Neuronal stem cell (in vitro differentiated cells): Measurements from ENCODE around the gene MPZL1.

ENCODE experiments used
- DNase-seq: peaks from one replicate; pipeline ENCODE4 v3.0.0-alpha.2; 2013; ENCODE audit warnings: low spot score
- H2AFZ ChIP-seq: one replicate; pipeline ENCODE4 v1.6.1; 2013; ENCODE audit warnings: mild to moderate bottlenecking, low read length, inconsistent platforms
- H2AK5ac ChIP-seq: 2 replicates; pipeline ENCODE4 v1.6.1; 2013; ENCODE audit warnings: low read depth, mild to moderate bottlenecking, inconsistent platforms, low read length, moderate library complexity, mixed read lengths
- H2BK120ac ChIP-seq: 2 replicates; pipeline ENCODE4 v1.6.1; 2013; ENCODE audit warnings: low read depth, mild to moderate bottlenecking, inconsistent platforms, low read length, moderate library complexity, mixed read lengths
- H2BK12ac ChIP-seq: one replicate; pipeline ENCODE4 v1.6.1; 2013; ENCODE audit warnings: low read length, inconsistent platforms
- H2BK15ac ChIP-seq: 2 replicates; pipeline ENCODE4 v1.6.1; 2013; ENCODE audit warnings: mild to moderate bottlenecking, low read length, inconsistent platforms, mixed read lengths
- H2BK5ac ChIP-seq: one replicate; pipeline ENCODE4 v1.6.1; 2013; ENCODE audit warnings: inconsistent platforms, mild to moderate bottlenecking, low read length, moderate library complexity
- H3K14ac ChIP-seq: one replicate; pipeline ENCODE4 v1.6.1; 2013; ENCODE audit warnings: low read length, inconsistent platforms
- H3K18ac ChIP-seq: 2 replicates; pipeline ENCODE4 v1.6.1; 2013; ENCODE audit warnings: low read length, inconsistent platforms
- H3K23ac ChIP-seq: 2 replicates; pipeline ENCODE4 v1.6.1; 2013; ENCODE audit warnings: low read depth, mild to moderate bottlenecking, mixed read lengths, low read length, inconsistent platforms; ENCODE audit not compliant: poor library complexity
- H3K27ac ChIP-seq: replicated peaks from 3 replicates; pipeline ENCODE4 v1.5.1; 2013; ENCODE audit warnings: low read length, inconsistent platforms
- H3K27me3 ChIP-seq, 3 experiments: 2 replicates each; pipeline ENCODE4 v1.6.1; 2013; ENCODE audit warnings: low read length in 3 of 3, mild to moderate bottlenecking in 2 of 3, inconsistent platforms in 1 of 3, low read depth in 1 of 3, mixed read lengths in 1 of 3, moderate library complexity in 1 of 3; ENCODE audit not compliant: control insufficient read depth in 3 of 3, insufficient read depth in 3 of 3
- H3K36me3 ChIP-seq, 2 donors: replicated peaks in 1 of 2; 2 replicates each; pipeline ENCODE4 v1.6.1; 2013; ENCODE audit warnings: low read length in 2 of 2; ENCODE audit not compliant: control insufficient read depth in 2 of 2, insufficient read depth in 2 of 2
- H3K4ac ChIP-seq: 2 replicates; pipeline ENCODE4 v1.6.1; 2013; ENCODE audit warnings: inconsistent platforms, mild to moderate bottlenecking, low read length, moderate library complexity
- H3K4me1 ChIP-seq, 2 donors: 1 replicate in 1 of 2; 2 replicates in 1 of 2; pipeline ENCODE4 v1.6.1; 2013; ENCODE audit warnings: low read length in 2 of 2, low read depth in 1 of 2; ENCODE audit not compliant: control insufficient read depth in 2 of 2, insufficient read depth in 1 of 2
- H3K4me2 ChIP-seq: one replicate; pipeline ENCODE4 v1.6.1; 2013; ENCODE audit warnings: mild to moderate bottlenecking, low read length, inconsistent platforms; ENCODE audit not compliant: insufficient read depth, poor library complexity, severe bottlenecking
- H3K4me3 ChIP-seq, 2 donors: 2 replicates each; pipeline ENCODE4 v1.5.1; 2013; ENCODE audit warnings: low read length in 2 of 2, mild to moderate bottlenecking in 2 of 2, inconsistent platforms in 1 of 2, moderate library complexity in 1 of 2
- H3K79me1 ChIP-seq: one replicate; pipeline ENCODE4 v1.6.1; 2013; ENCODE audit warnings: low read depth, mild to moderate bottlenecking, inconsistent platforms, low read length, moderate library complexity
- H3K9ac ChIP-seq: one replicate; pipeline ENCODE4 v1.6.1; 2013; ENCODE audit warnings: mild to moderate bottlenecking, low read depth, low read length, inconsistent platforms; ENCODE audit not compliant: poor library complexity
- H3K9me3 ChIP-seq, 2 donors: replicated peaks in 1 of 2; 2 replicates each; pipeline versions ENCODE3 to v1.6.1; 2013; ENCODE audit warnings: low read length in 2 of 2, mild to moderate bottlenecking in 2 of 2, inconsistent platforms in 1 of 2, low read depth in 1 of 2, mixed read lengths in 1 of 2, moderate library complexity in 1 of 2; ENCODE audit not compliant: control insufficient read depth in 2 of 2, insufficient read depth in 1 of 2
- H4K8ac ChIP-seq: one replicate; pipeline ENCODE4 v1.6.1; 2013; ENCODE audit warnings: low read depth, mild to moderate bottlenecking, inconsistent platforms, low read length, moderate library complexity
- H4K91ac ChIP-seq: one replicate; pipeline ENCODE4 v1.6.1; 2013; ENCODE audit warnings: low read length, low read depth, mild to moderate bottlenecking, inconsistent platforms; ENCODE audit not compliant: poor library complexity
- WGBS, 2 donors: extraction: QIAGEN DNeasy Blood & Tissue Kit; methylation state at CpG; one replicate each; pipeline ENCODE4 v1.1.7; 2013; ENCODE audit warnings: missing lambda C conversion rate in 2 of 2, mixed read lengths in 1 of 2; ENCODE audit not compliant: insufficient read length in 2 of 2, insufficient replicate concordance in 1 of 2; ENCODE audit errors: extremely low coverage in 2 of 2; 5-methylcytosine and 5-hydroxymethylcytosine counted together

The MPZL1 gene

GRCh38 chr1:167772436-167772835 lies 50.7 kb downstream of the MPZL1 start:
- Histone ChIP-seq H3K4me2 (no peak overlapping the region), H2BK5ac (no peak overlapping the region), H2AK5ac (no peak overlapping the region), H2BK15ac (no peak overlapping the region), H3K4me3 (no peak overlapping the region), H2BK120ac (no peak overlapping the region), H3K27me3 (no peaks in the 10 kb centered on the region), H2AFZ (no peak overlapping the region), H3K4me1 (no peaks in the 10 kb centered on the region), H3K79me1 (no peaks in the 10 kb centered on the region), H4K91ac (no peak overlapping the region), H3K27ac (no peak overlapping the region), H2BK12ac (no peak overlapping the region), H3K4ac (no peak overlapping the region), H3K14ac (no peak overlapping the region), H3K23ac (no peak overlapping the region), H3K9me3 (peaks cover 2 to 6% of the 10 kb centered on the region in 2 donors), H3K18ac (no peak overlapping the region), H4K8ac (no peak overlapping the region), H3K9ac (no peak overlapping the region), H3K36me3 (peaks cover 29 to 92% of the 10 kb centered on the region in 2 donors)
- no CpG with 5 or more reads among the region's 4 CpGs for WGBS, 2 donors
- no peak for DNase-seq

- H4K8ac ChIP-seq = no peak overlapping the region
- peaks cover 27 to 88% of the 10 kb centered on the region in 2 donors for H3K36me3 ChIP-seq
- WGBS, 2 donors = no CpG with 5 or more reads among the region's 2 CpGs
These were observed 51.7 kb downstream of the MPZL1 start for GRCh38 chr1:167773516-167773915.

GRCh38 chr1:167774710-167775109 lies 52.9 kb downstream of the MPZL1 start:
- Histone ChIP-seq H3K27me3 (no peaks in the 10 kb centered on the region), H3K18ac (no peak overlapping the region), H3K9me3 (peaks cover 2 to 8% of the 10 kb centered on the region in 2 donors), H4K91ac (no peak overlapping the region), H3K4me3 (no peak overlapping the region), H3K36me3 (peaks cover 25 to 86% of the 10 kb centered on the region in 2 donors), H3K27ac (no peak overlapping the region), H2BK120ac (no peak overlapping the region), H3K4ac (no peak overlapping the region), H2AFZ (no peak overlapping the region), H2AK5ac (no peak overlapping the region), H3K23ac (no peak overlapping the region), H2BK5ac (no peak overlapping the region), H3K9ac (no peak overlapping the region), H4K8ac (no peak overlapping the region), H3K79me1 (no peaks in the 10 kb centered on the region), H3K14ac (no peak overlapping the region), H2BK15ac (no peak overlapping the region), H3K4me1 (no peaks in the 10 kb centered on the region), H3K4me2 (no peak overlapping the region), H2BK12ac (no peak overlapping the region)
- no peak for DNase-seq

More at GRCh38 chr1:167773516-167773915, 51.7 kb downstream of the MPZL1 start:
- Histone ChIP-seq H3K27ac (no peak overlapping the region), H3K4ac (no peak overlapping the region), H3K4me3 (no peak overlapping the region), H2BK5ac (no peak overlapping the region), H3K9ac (no peak overlapping the region), H3K14ac (no peak overlapping the region), H3K4me2 (no peak overlapping the region), H2AK5ac (no peak overlapping the region), H3K4me1 (no peaks in the 10 kb centered on the region), H3K18ac (no peak overlapping the region), H3K9me3 (peaks cover 2 to 8% of the 10 kb centered on the region in 2 donors), H2BK15ac (no peak overlapping the region), H3K23ac (no peak overlapping the region), H2AFZ (no peak overlapping the region), H2BK12ac (no peak overlapping the region), H2BK120ac (no peak overlapping the region), H3K27me3 (no peaks in the 10 kb centered on the region), H3K79me1 (no peaks in the 10 kb centered on the region), H4K91ac (no peak overlapping the region)
- no peak for DNase-seq

- no peak for DNase-seq
- Histone ChIP-seq H3K4me3 (no peak overlapping the region), H3K27ac (no peak overlapping the region), H2AFZ (no peak overlapping the region), H2AK5ac (no peak overlapping the region), H3K27me3 (no peaks in the 10 kb centered on the region), H3K4me2 (no peak overlapping the region), H3K4ac (no peak overlapping the region), H3K14ac (no peak overlapping the region), H2BK15ac (no peak overlapping the region), H2BK12ac (no peak overlapping the region), H3K18ac (no peak overlapping the region), H3K4me1 (no peaks in the 10 kb centered on the region), H3K9me3 (peaks cover 2 to 12% of the 10 kb centered on the region in 2 donors), H3K9ac (no peak overlapping the region), H2BK5ac (no peak overlapping the region), H3K79me1 (no peaks in the 10 kb centered on the region), H4K91ac (no peak overlapping the region), H4K8ac (no peak overlapping the region), H3K23ac (no peak overlapping the region), H2BK120ac (no peak overlapping the region), H3K36me3 (peaks cover 23 to 86% of the 10 kb centered on the region in 2 donors)
- WGBS, 2 donors = no CpG with 5 or more reads among the region's 2 CpGs
These were observed 53.4 kb downstream of the MPZL1 start for GRCh38 chr1:167775178-167775577.
